HepG2 (cell line): Measurements from ENCODE around the gene ZNF644. TPM values are rescaled to one million over a fixed set of nuclear protein-coding genes. Genes with fewer than 3 reads are reported as not detected.

Experiments used
- ATF2 ChIP-seq: sonication (generic); formaldehyde crosslinking; IDR thresholded peaks from 2 replicates; pipeline ENCODE4 v1.4.0; 2020; ENCODE audit warnings: missing genetic modification reagents
- BCL6 ChIP-seq: IDR thresholded peaks from 2 replicates; pipeline ENCODE4 v1.6.1; 2016; ENCODE audit warnings: missing genetic modification reagents, missing compliant biosample characterization
- DNMT3B ChIP-seq: conservative IDR thresholded peaks from 2 replicates; pipeline ENCODE4 v1.6.1; 2016; ENCODE audit warnings: missing biosample characterization, control low read depth
- DPF2 ChIP-seq: sonication (generic); formaldehyde crosslinking; IDR thresholded peaks from 2 replicates; pipeline ENCODE4 v1.4.0; 2020; ENCODE audit warnings: mild to moderate bottlenecking, low read depth, missing genetic modification reagents, borderline replicate concordance
- FOXA3 ChIP-seq: IDR thresholded peaks from 2 replicates; pipeline ENCODE4 v1.6.1; 2016; ENCODE audit warnings: missing genetic modification reagents, missing compliant biosample characterization
- FOXP1 ChIP-seq, 2 experiments: fragments of 450-650 bp in 1 of 2; IDR thresholded peaks; 2 replicates each; pipeline ENCODE4 v1.6.1; 2017 to 2018; ENCODE audit warnings: antibody characterized with exemption in 1 of 2
- IKZF1 ChIP-seq: fragments of 450-650 bp; IDR thresholded peaks from 2 replicates; pipeline ENCODE4 v1.7.1; 2016
- MAF1 ChIP-seq: sonication (generic); formaldehyde crosslinking; IDR thresholded peaks from 2 replicates; pipeline ENCODE4 v1.5.0; 2020; ENCODE audit warnings: missing genetic modification reagents, borderline replicate concordance
- MAX ChIP-seq: IDR thresholded peaks from 2 replicates; pipeline ENCODE4 v1.6.1; 2012; ENCODE audit warnings: inconsistent platforms
- MED1 ChIP-seq: sonication (generic); formaldehyde crosslinking; IDR thresholded peaks from 2 replicates; pipeline ENCODE4 v1.4.0; 2020; ENCODE audit warnings: missing genetic modification reagents
- POGZ ChIP-seq: sonication (generic); formaldehyde crosslinking; IDR thresholded peaks from 2 replicates; pipeline ENCODE4 v1.4.0; 2020; ENCODE audit warnings: mild to moderate bottlenecking, missing genetic modification reagents
- SAP130 ChIP-seq: IDR thresholded peaks from 2 replicates; pipeline ENCODE4 v1.6.1; 2016; ENCODE audit warnings: low read depth
- SOX5 ChIP-seq: IDR thresholded peaks from 2 replicates; pipeline ENCODE4 v1.6.1; 2016; ENCODE audit warnings: borderline replicate concordance
- TBX3 ChIP-seq: fragments of 450-650 bp; IDR thresholded peaks from 2 replicates; pipeline ENCODE4 v1.6.1; 2017; ENCODE audit warnings: antibody characterized with exemption, mild to moderate bottlenecking, inconsistent platforms, borderline replicate concordance
- TGIF2 ChIP-seq: IDR thresholded peaks from 2 replicates; pipeline ENCODE4 v1.6.1; 2016; ENCODE audit warnings: control low read depth, missing compliant biosample characterization
- ZSCAN29 ChIP-seq: sonication (generic); formaldehyde crosslinking; conservative IDR thresholded peaks from 2 replicates; pipeline ENCODE4 v1.4.0; 2020; ENCODE audit warnings: mild to moderate bottlenecking, missing genetic modification reagents
- polyA plus RNA-seq, 8 experiments: library from polyadenylated mRNA; depleted of rRNA in 3 of 8; stranded (reverse) in 7 of 8; unstranded in 1 of 8; fragments of >200 nt; fragmentation: Illumina TruSeq in 4 of 8; extraction: Trizol in 4 of 8; gene quantifications; 2 replicates each; pipeline versions ENCODE4 v1.2.1 to v1.2.3, GENCODE V29; 2011 to 2016; ENCODE audit warnings: low read depth in 4 of 8, missing spikeins in 1 of 8, mixed read lengths in 1 of 8; ENCODE audit not compliant: insufficient read depth in 1 of 8
- total RNA-seq, 5 experiments: library from RNA; depleted of rRNA; stranded (reverse); fragments of >200 nt; fragmentation: Illumina TruSeq; extraction: Trizol; gene quantifications; 2 replicates each; pipeline ENCODE4 v1.2.3, GENCODE V29; 2016; ENCODE audit warnings: low read depth in 1 of 5
- TF ChIP-seq, protein P1 (sequence below): sonication (generic); formaldehyde crosslinking; IDR thresholded peaks from 2 replicates; pipeline ENCODE4 v1.9.0; 2021; ENCODE audit warnings: missing genetic modification reagents, mild to moderate bottlenecking, borderline replicate concordance

ZNF644 gene
- total and polyA plus RNA-seq, 2 of the 13 experiments (the other 11 are each of a cell fraction or from before 2014, with no cell fraction given), result 17.7 to 51.7 TPM

DNA sequence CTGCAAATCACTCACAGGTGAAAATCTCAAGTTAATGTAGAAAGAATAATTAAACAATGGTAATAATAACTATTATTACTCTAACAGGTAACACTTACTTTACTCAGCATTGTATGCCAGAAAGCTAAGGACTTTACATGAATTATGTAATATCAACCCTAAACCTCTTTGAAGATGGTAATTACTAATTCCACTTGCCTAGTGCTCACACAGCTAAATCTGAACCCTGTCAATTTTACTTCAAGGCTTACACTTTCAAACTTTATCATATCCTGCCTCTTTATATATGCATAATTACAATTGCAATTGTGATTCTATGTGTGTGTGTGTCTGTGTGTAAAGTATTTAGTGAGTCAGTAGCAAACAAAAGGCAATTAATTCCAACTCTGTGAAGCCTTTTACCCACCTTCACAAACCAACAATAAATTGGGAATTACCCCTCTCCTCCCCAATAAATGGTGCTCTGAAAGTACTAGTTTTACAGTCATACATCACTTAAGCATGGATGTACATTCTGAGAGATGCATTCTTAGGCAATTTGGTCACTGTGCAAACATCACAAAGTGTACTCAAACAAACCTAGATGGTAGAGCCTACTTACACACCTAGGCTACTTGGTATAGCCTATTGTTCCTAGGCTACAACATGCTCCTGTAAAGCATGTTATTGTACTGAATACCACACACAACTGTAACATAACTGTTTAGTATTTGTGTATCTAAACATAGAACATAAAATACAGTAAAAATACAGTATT is 5.9 kb downstream of the ZNF644 start (continued):
- TF ChIP-seq FOXP1 (IDR thresholded peaks at IDR 0.05) (no peak), FOXP1 (CRISPR knock-in tag; IDR thresholded peaks at IDR 0.05) (peak; percentile 59; the same call in 1 of the 2 replicates), SOX5 (CRISPR knock-in tag) (peak; percentile 88), MAX (peak; percentile 28; the same call in 1 of the 2 replicates), ZSCAN29 (CRISPR knock-in tag) (no peak), FOXA3 (CRISPR knock-in tag) (peak; percentile 93), TBX3 (no peak), IKZF1 (no peak), MAF1 (no peak), TGIF2 (no peak), DNMT3B (CRISPR knock-in tag) (no peak), SAP130 (CRISPR knock-in tag) (peak; percentile 40; the same call in 1 of the 2 replicates), BCL6 (CRISPR knock-in tag) (peak; percentile 78), MED1 (CRISPR knock-in tag) (0 out of 2 replicates have a peak, but pooled peaks have one; percentile 15), POGZ (0 out of 2 replicates have a peak, but pooled peaks have one; percentile 23), DPF2 (peak; percentile 58; the same call in 1 of the 2 replicates), ATF2 (CRISPR knock-in tag) (peak; percentile 83)
- TF ChIP-seq, protein P1, sequence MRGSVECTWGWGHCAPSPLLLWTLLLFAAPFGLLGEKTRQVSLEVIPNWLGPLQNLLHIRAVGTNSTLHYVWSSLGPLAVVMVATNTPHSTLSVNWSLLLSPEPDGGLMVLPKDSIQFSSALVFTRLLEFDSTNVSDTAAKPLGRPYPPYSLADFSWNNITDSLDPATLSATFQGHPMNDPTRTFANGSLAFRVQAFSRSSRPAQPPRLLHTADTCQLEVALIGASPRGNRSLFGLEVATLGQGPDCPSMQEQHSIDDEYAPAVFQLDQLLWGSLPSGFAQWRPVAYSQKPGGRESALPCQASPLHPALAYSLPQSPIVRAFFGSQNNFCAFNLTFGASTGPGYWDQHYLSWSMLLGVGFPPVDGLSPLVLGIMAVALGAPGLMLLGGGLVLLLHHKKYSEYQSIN (CRISPR knock-in tag), result no peak
